ENCODE measurements around the gene KLB.
"Not testable (repeated sequence)": the region's sequence is repeated elsewhere in the genome, so short reads cannot be mapped to it uniquely, and the experiment has no call there.

The KLB gene

DNA sequence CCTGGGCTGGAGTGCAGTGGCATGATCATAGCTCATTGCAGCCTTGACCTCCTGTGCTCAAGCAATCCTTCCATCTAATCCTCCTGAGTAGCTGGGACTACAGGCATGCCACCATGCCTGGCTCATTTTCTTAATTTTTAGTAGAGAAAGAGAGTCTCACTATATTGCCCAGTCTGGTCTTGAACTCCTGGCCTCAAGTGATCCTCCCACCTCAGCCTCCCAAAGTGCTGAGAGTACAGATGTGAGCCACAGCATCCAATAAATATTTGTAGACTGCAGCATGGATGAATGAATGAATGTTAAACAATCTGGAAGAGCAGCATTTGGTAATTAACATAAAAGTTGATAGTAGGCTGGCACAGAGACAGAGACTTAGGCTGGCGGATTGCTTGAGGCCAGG, 20.0 kb downstream of the KLB start:
- DNase-seq (ENCODE audit: low read depth in 2 of 2) = no peak

DNA sequence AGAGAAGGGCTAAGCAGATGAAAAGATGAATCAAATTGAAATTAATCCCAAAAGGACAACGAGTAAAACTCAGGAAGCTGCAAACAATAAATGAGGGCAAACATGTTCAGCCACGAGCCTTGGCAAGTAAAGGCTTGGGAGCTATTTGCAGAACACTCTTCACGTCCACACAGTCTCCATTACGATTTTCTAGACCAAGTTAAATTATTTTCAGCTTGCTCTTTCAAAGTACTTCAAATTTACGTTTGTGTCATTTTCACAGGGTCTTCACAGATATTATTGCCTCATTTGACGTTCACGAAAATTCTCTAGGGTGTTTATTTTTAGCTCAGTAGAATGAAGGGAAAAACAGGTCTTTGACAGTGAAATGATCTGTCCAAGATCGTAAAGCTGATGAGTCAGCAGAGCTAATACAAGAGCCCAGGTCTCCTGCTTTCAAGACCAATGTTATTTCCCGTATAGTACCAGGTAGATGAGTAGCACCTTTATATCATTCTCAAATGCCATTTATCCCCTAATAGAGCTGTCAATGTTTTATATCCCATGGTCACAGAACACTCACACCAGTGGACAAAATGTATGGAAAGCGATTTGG, 20.9 kb downstream of the KLB start:
- DNase-seq (ENCODE audit: low read depth in 2 of 2) = no peak

- no peak for DNase-seq (ENCODE audit: low read depth in 2 of 2)
Observed at GRCh38 chr4:39429476-39430334, 23.0 kb downstream of the KLB start.

- DNase-seq (ENCODE audit: low read depth in 2 of 2) = no peak
Observed at GRCh38 chr4:39433878-39434492, 27.3 kb downstream of the KLB start.

DNA sequence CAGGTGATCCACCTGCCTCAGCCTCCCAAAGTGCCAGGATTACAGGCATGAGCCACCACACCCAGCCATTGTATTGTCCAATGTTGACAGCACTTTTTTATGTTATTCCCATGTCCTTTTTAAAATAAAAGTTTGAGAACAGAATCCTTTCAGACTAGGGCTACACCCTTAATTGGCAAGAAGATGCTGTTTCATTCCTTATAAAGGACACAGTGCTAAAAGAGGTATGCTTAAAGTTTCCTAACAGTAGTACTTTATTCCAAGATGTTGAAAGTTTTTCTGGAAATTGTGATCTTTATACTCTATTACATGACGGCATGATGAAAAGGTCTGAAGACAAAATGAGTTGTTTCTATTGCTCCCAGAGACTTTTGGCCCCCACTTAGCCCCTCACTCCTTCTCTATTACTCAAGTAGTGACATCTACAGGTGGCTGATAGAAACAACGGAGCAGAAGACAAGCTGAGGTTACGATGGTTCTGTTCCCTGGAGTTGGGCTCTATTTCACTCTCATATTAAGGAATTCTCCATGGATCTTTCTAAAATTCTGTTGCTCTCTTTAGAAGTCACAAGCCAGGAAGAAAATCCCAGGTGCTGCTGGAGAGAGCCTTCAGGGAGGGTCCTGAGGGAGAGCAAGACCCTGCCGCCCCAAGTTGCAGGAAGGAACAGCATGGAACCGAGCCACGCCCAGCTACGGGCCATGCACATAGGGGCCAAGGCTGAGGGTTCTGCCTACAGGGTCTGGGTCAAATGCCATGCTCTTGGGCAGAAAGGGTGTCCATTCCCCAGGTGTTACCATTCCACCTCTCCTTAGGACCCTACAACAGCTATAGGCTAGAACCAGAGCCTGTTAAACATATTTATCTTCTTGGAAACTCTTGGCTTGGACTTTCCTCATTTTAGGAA, 29.2 kb downstream of the KLB start:
- no peak for DNase-seq (ENCODE audit: low read depth in 2 of 2)

DNA sequence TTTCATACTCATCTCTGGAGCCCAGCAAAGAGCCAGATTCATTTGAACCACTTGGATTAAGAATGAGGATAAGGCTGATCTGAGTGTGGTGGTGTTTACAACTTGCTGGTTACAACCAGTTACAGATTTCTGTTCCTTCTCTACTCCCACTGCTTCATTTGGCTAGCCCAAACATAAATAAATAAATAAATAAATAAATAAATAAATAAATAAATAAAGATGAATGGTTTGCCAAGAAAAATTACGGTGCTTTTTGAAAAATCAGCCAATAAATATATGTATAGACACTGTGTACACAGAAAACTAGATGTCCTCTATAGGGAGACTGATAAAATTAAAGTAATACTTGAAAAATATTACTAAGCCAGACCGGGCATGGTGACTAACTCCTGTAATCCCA, 34.9 kb downstream of the KLB start:
- DNase-seq (ENCODE audit: low read depth in 2 of 2) = no peak

- DNase-seq (ENCODE audit: low read depth in 2 of 2) = no peak
Observed at GRCh38 chr4:39442998-39443397, 36.3 kb downstream of the KLB start.

GRCh38 chr4:39446483-39446841, 39.7 kb downstream of the KLB start:
- no peak for DNase-seq (ENCODE audit: low read depth in 2 of 2)

DNA sequence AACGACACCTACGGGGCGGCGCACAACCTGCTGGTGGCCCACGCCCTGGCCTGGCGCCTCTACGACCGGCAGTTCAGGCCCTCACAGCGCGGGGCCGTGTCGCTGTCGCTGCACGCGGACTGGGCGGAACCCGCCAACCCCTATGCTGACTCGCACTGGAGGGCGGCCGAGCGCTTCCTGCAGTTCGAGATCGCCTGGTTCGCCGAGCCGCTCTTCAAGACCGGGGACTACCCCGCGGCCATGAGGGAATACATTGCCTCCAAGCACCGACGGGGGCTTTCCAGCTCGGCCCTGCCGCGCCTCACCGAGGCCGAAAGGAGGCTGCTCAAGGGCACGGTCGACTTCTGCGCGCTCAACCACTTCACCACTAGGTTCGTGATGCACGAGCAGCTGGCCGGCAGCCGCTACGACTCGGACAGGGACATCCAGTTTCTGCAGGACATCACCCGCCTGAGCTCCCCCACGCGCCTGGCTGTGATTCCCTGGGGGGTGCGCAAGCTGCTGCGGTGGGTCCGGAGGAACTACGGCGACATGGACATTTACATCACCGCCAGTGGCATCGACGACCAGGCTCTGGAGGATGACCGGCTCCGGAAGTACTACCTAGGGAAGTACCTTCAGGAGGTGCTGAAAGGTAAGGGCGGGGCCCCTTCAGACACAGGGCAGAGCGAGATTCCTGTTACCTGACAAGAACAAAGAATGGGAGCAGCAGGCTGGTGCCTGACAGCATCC, 40.3 kb downstream of the KLB start:
- peak; percentile 21 to 26 for DNase-seq (ENCODE audit: low read depth in 2 of 2)

DNA sequence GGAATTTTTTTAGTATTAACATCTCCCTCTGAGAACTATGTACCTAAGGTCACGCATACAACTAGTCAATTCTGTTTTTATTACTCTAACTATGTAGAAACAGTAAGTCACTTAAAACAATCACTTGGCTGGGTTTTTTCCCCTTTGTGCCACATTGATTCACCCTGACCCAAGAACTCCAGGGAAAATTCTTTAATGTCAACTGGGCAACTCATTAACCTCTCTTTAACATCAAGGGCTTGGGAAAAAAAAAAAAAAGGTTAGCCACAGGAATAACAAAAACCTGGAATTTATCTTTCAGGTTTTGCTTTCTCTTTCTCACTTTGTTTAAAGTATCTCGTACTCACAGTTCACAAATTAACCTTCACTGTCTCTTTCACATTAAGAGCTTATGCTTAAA, 43.9 kb downstream of the KLB start:
- no peak for DNase-seq (ENCODE audit: low read depth in 2 of 2)

DNA sequence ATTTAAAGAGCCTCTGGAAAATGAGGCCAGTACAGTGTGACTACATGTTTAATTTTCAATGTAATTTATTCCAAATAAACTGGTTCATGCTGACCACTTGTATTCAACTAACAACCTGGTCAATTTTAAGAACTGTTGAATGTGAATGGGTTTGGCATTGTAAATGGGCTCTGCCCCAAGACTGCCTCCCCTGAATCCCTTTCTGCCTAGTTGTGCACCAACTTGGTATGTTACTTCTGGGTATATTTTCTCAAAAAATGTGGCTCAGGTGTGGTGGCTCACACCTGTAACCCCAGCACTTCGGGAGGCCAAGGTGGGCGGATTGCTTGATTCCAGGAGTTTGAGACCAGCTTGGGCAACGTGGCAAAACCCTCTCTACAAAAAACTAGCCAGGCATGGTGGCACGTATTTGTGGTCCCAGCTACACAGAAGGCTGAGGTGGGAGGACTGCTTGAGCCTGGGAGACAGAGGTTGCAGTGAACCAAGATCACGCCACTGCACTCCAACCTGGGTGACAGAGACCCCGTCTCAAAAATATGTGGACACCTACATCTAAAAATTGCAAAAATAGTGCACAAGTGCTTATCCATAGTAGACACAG, 44.8 kb downstream of the KLB start:
- DNase-seq (ENCODE audit: low read depth in 2 of 2) = no peak

- no peak for DNase-seq (ENCODE audit: low read depth in 2 of 2)
Observed at GRCh38 chr4:39452153-39452859, 45.6 kb downstream of the KLB start.

DNA sequence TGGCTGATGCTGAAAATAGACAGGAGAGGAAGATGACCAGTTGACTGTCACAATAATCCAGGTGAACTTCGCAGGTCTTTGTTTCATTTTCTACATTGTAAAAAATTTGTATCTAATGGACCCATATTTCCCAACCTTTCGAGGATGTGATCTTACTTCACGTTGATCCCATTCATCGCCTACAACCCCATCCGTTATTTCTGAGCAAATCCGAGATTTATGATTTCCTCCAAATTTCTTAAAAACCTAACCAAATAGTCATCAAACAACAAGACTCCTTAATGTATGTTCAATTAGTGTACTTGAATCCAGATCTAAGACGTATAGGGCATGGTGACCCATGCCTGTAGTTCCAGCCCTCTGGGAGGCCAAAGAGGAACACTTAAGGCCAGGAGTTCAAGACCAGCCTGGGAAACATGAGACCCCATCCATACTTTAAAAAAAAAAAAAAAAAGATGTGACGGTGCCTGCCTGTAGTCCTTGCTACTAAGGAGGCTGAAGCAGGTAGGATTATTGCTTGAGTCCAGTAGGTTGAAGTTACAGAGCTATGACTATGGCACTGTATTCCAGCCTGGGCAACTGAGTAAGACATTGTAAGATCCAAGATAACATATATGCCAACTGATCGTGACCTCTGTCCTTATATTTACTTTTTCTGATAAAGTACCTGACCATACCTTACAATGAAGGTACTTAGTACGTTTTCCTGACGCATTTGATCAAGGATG, 46.3 kb downstream of the KLB start:
- DNase-seq (ENCODE audit: low read depth in 2 of 2) = no peak

GRCh38 chr4:39453738-39454137, 47.0 kb downstream of the KLB start:
- no peak for DNase-seq (ENCODE audit: low read depth in 2 of 2)

DNA sequence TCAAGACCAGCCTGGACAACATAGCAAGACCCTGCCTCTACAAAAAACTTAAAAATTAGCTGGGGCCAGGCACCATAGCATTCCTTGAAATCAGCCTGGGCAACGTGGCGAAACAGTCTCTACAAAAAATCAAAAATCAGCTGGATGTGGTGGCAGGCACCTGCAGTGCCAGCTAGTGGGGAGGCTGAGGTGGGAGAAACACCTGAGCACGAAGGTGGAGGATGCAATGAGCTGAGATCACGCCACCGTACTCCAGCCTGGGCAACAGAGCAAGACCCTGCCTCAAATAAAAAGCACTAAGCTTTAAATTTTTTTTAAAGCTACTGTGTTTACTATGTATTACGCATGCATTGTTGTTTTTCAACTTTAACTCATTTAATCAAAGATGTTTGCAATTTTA, 48.8 kb downstream of the KLB start:
- no peak for DNase-seq (ENCODE audit: low read depth in 2 of 2)

- DNase-seq (ENCODE audit: low read depth in 2 of 2) = no peak
Observed at GRCh38 chr4:39456946-39457763, 50.4 kb downstream of the KLB start.

DNA sequence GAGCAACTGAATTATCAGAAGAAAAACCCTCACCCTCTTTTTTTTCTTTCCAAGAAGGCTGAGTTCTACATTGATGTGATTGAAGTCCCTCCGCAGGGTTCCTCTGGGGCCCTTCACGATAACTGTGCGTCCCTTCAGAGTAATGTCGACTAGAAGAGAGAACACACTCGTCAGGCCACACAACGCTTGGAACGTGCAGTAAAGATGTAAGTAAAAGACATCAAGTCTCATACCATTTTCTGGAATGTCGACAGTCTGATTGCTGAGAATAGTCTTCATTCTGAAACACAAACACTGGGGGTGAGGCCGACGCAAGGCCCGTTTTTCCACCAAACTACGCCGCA, 51.4 kb downstream of the KLB start:
- DNase-seq (ENCODE audit: low read depth in 2 of 2) = not testable (repeated sequence)

DNA sequence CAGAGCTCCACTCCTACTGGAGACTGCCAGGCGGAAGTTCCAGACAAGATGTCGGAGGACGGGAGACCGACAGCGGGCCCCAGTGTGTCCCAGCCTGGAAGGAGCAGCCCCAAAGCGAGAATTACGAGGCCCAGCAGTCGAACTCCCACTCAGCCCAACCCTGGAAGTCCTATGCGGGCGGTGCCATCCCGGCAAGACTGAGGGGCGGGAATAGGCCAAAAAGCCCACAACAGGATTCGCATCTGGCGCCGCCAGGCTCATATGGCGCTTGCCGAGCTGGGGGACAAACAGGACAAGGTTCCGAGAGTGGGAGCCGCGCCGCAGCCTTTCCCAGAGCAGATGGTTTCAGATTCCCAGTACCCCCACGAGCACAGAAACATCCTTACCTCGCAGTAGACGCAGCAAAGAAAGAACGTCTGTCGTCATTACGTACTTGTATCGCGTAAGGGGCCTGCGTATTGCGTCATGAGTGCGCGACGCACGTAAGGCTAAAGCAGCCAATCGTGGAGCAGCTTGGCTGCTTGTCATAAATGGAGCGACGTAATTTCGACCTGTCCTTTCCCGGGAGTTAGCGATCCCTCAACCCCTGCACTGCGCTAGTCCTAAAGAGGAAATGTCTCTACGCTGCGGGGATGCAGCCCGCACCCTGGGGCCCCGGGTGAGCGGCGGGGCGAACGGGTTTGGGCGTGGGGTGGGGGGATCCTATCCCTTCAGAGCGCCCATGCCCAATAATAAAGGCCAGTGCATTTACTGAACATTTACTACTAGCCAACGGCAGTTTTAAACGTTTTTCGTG, 52.0 kb downstream of the KLB start, which contains the start of the genes LIAS and RPL9:
TSS of gene LIAS (plus strand) at position 552 of the 796 bp plus-strand sequence. CDS start at position 614, 62 bp downstream.
TSS of gene RPL9 (minus strand) at position 418 of the 796 bp plus-strand sequence. CDS start 483 bp downstream, outside the sequence.
- DNase-seq (ENCODE audit: low read depth in 2 of 2) = peak; percentile 81 to 88
